Mucosa of stomach (tissue), 1 donor: Measurements from ENCODE around the gene PPARD.
"Not testable (repeated sequence)": the region's sequence is repeated elsewhere in the genome, so short reads cannot be mapped to it uniquely, and the experiment has no call there.

Experiments
- H3K27me3 ChIP-seq: one replicate; pipeline ENCODE4 v1.7.0; 2013; ENCODE audit warnings: mild to moderate bottlenecking, low read length; ENCODE audit not compliant: control insufficient read depth, insufficient read depth
- H3K36me3 ChIP-seq: one replicate; pipeline ENCODE4 v1.7.0; 2013; ENCODE audit warnings: low read length; ENCODE audit not compliant: control insufficient read depth, insufficient read depth
- H3K4me1 ChIP-seq: one replicate; pipeline ENCODE4 v1.7.0; 2013; ENCODE audit warnings: mild to moderate bottlenecking, low read length; ENCODE audit not compliant: control insufficient read depth, insufficient read depth
- H3K4me3 ChIP-seq: one replicate; pipeline ENCODE4 v1.7.0; 2013; ENCODE audit warnings: low read length
- H3K9ac ChIP-seq: one replicate; pipeline ENCODE4 v1.7.0; 2013; ENCODE audit warnings: mild to moderate bottlenecking, low read length, moderate library complexity
- H3K9me3 ChIP-seq: one replicate; pipeline ENCODE4 v1.7.0; 2013; ENCODE audit warnings: mild to moderate bottlenecking, low read length, moderate library complexity; ENCODE audit not compliant: control insufficient read depth
- donor health status: Pancreatic carcinoma.

PPARD gene

DNA sequence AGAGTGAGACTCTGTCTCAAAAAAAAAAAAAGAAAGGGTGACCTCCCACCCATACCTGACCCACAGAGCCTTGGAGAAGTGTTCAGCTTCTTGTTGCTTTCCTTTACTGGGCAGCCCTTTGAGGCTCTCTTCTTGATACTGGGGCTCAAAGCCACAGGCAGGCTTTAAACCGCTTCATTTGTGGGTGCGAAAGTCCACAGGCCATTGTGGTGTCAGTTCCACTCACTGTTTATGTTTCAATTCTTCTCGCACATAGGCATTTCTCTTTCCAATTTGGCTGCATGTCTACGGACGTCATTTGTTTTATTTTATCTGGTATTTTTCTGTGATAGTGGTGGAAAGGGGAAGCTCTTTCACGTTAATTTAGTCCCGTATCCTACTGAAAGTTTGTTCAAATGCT is 34.6 kb downstream of the PPARD start:
- H3K4me3 ChIP-seq: no peak overlapping the region

DNA sequence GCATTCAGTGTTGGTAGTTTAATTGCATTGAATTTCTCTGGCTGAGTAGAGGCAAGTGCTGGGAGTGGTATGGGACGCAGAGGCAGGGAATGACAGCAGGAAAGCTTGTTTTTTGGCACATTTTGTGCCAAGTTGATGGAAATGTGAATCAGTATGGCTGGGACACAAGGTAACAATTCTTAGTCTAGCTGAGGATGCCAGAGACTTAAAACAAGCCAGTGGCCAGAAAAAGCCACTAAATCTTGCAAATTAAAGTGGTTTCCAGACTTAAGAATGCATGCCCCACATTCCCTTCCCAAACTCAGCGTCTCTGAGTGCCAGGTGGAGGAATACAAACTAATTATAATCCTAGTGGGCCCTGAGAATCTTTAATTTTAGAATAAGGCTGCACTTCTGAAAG is 35.9 kb downstream of the PPARD start:
- Histone ChIP-seq H3K4me1 (no peaks in the 10 kb centered on the region), H3K36me3 (no peaks in the 10 kb centered on the region), H3K4me3 (no peak overlapping the region), H3K9me3 (no peaks in the 10 kb centered on the region), H3K27me3 (no peaks in the 10 kb centered on the region), H3K9ac (no peak overlapping the region)

More for the DNA sequence above, 34.6 kb downstream of the PPARD start:
- H3K4me1 ChIP-seq: no peaks in the 10 kb centered on the region
- no peaks in the 10 kb centered on the region for H3K27me3 ChIP-seq
- H3K9ac ChIP-seq: no peak overlapping the region
- H3K9me3 ChIP-seq: no peaks in the 10 kb centered on the region
- H3K36me3 ChIP-seq: no peaks in the 10 kb centered on the region

GRCh38 chr6:35381132-35381531 is 38.8 kb downstream of the PPARD start:
- H3K27me3 ChIP-seq: no peaks in the 10 kb centered on the region
- no peaks in the 10 kb centered on the region for H3K36me3 ChIP-seq
- no peak overlapping the region for H3K9ac ChIP-seq
- H3K9me3 ChIP-seq: no peaks in the 10 kb centered on the region
- no peaks in the 10 kb centered on the region for H3K4me1 ChIP-seq
- H3K4me3 ChIP-seq: no peak overlapping the region

- no peak overlapping the region for H3K4me3 ChIP-seq
- H3K36me3 ChIP-seq: no peaks in the 10 kb centered on the region
- H3K9ac ChIP-seq: no peak overlapping the region
- no peaks in the 10 kb centered on the region for H3K9me3 ChIP-seq
- H3K4me1 ChIP-seq: no peaks in the 10 kb centered on the region
- no peaks in the 10 kb centered on the region for H3K27me3 ChIP-seq
These were observed 39.7 kb downstream of the PPARD start for GRCh38 chr6:35382015-35382414.

GRCh38 chr6:35385457-35386202 is 43.3 kb downstream of the PPARD start:
- H3K4me3 ChIP-seq: no peak overlapping the region
- no peaks in the 10 kb centered on the region for H3K36me3 ChIP-seq
- H3K9me3 ChIP-seq: no peaks in the 10 kb centered on the region
- H3K4me1 ChIP-seq: no peaks in the 10 kb centered on the region
- H3K9ac ChIP-seq: no peak overlapping the region
- no peaks in the 10 kb centered on the region for H3K27me3 ChIP-seq

DNA sequence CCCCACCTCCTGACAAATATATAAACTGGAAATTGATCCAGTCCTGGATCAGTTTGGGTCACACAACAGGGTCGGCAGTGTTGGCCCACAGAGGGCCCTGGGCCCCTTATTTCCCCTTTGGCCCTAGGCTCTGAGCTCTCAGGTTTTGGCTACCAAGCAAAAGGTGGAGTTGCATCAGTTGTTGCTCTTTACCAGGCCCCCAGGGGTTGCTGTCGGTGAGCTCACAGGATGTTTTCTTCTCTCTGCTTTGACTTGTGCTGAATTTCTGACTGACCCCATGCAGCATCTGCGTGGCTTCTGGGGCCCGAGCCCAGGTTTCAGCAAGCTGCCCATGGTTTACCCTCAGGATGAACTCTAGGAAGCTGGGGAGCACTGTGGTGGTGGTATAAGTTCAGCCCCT is 44.6 kb downstream of the PPARD start:
- Histone ChIP-seq H3K4me3 (no peak overlapping the region), H3K4me1 (peaks cover 10% of the 10 kb centered on the region), H3K36me3 (no peaks in the 10 kb centered on the region), H3K27me3 (no peaks in the 10 kb centered on the region), H3K9ac (no peak overlapping the region), H3K9me3 (no peaks in the 10 kb centered on the region)

DNA sequence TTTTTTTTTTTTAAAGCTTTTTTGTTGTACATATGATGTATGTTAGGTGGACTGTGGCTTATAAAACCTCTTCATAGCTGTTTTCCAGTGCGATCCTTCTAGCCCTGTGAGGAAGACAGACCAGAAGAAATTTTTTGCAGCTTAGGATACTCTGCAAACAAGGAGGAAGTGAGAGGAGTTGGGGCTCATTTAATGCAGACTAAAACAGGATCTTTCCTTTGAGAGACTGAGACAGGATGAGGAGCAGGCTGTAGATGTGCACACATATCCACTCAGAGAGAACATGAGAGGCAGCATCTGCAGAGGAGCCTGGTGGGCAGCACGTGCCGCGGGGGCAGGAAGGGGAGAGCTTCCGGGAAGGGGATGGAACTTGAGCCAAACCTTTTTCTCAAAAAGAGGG is 45.7 kb downstream of the PPARD start:
- Histone ChIP-seq H3K4me1 (peaks cover 20% of the 10 kb centered on the region), H3K27me3 (no peaks in the 10 kb centered on the region), H3K9me3 (no peaks in the 10 kb centered on the region), H3K9ac (no peak overlapping the region), H3K4me3 (no peak overlapping the region), H3K36me3 (no peaks in the 10 kb centered on the region)

DNA sequence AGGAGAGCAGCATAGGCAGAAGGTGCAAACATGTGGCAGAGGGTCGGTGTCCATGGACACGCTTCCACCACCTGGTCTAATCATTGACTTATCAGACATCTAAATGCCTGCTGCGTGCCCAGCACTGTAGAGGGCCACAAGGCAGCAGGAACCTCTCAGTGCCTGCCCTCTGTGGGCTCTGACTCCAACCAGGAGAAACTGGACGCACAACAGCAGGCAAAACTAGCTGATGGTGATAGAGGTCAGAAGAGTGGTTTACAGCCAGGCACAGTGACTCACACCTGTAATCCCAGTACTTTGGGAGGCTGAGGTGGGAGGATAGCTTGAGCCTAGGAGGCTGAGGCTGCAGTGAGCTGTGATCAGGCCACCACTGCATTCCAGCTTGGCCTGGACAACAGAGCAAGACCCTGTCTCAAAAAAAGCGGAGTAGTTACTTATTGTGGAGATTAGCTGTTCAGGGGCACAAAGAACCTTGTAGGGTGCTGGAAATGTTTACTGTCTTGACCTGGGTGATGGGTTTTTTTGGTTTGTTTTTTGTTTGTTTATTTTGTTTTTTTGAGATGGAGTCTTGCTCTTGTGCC is 46.5 kb downstream of the PPARD start:
- Histone ChIP-seq H3K9ac (no peak overlapping the region), H3K36me3 (no peaks in the 10 kb centered on the region), H3K4me3 (no peak overlapping the region), H3K9me3 (no peaks in the 10 kb centered on the region), H3K27me3 (no peaks in the 10 kb centered on the region), H3K4me1 (peaks cover 27% of the 10 kb centered on the region)

DNA sequence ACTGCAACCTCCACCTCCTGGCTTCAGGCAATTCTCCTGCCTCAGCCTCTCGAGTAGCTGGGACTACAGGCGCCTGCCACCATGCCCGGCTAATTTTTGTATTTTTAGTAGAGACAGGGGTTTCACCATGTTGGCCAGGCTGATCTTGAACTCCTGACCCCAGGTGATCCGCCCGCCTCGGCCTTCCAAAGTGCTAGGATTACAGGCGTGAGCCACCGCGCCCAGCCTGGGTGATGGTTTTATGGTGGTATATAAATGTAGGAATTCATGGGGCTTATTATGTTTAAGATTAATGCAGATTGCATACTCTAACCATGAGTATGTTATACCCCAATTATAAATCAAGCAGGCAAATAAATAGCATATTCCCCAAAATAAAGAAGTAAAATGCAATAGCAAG is 47.0 kb downstream of the PPARD start:
- H3K4me1 ChIP-seq: peaks cover 27% of the 10 kb centered on the region
- H3K9ac ChIP-seq, H3K4me3 ChIP-seq, H3K36me3 ChIP-seq, H3K27me3 ChIP-seq, H3K9me3 ChIP-seq: not testable (repeated sequence)

DNA sequence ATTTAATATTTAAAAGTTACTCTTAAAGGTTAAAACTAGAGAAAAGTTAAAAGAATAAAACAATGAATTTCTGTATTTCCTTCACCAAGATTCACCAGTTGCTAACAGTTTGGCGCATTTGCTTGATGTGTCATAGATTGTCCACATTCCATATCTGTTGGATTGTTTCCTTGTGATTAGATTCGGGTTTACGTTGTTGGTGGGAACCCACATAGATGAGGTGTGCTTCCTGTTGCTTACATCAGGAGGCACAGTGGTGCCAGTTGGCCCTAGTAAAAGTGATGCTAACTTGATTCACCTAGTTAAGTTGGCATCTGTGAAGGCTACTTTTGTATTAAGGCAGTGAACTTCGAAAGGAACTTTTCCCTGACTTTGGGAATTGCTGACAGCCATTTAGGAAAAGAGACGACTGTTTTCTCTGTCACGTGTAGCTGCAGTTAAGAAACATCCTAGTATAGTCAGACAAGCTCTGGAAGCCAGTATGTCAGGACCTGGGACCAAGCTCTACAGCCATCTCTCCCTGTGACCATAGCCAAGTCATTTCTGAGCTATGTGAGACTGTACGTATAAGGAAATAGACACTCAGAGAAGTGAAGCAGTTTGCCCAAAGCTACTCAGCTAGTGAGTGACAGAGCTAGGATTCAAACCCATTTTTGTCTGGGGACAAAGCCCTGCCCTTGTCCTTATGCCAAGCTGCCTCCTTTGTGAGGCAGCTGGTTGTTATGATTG is 49.0 kb downstream of the PPARD start:
- H3K9ac ChIP-seq: peak overlapping the region; percentile 25
- H3K4me1 ChIP-seq: peaks cover 31% of the 10 kb centered on the region

GRCh38 chr6:35392111-35392702 is 49.8 kb downstream of the PPARD start:
- Histone ChIP-seq H3K4me3 (peak overlapping the region; percentile 5), H3K4me1 (peaks cover 37% of the 10 kb centered on the region), H3K36me3 (no peaks in the 10 kb centered on the region), H3K9ac (peak overlapping the region; percentile 42), H3K27me3 (no peaks in the 10 kb centered on the region), H3K9me3 (no peaks in the 10 kb centered on the region)

More for the DNA sequence above, 49.0 kb downstream of the PPARD start:
- Histone ChIP-seq H3K4me3 (no peak overlapping the region), H3K36me3 (no peaks in the 10 kb centered on the region), H3K9me3 (no peaks in the 10 kb centered on the region), H3K27me3 (no peaks in the 10 kb centered on the region)
